Astrocyte (in vitro differentiated cells and primary cell): ENCODE data around the gene TTC31. TPM values are rescaled to one million over a fixed set of nuclear protein-coding genes. Genes with fewer than 3 reads are reported as not detected.

Experiments used
- DNase-seq: peaks from one replicate; pipeline ENCODE4 v3.0.0-alpha.2; 2010; ENCODE audit warnings: low read depth
- FAIRE-seq: peaks from 2 replicates; lab custom pipeline; 2011; peaks lifted over from hg19 to GRCh38; lab: Jason Lieb, UNC
- H2AFZ ChIP-seq: 2 replicates; pipeline ENCODE4 v1.6.0; 2012; ENCODE audit warnings: low read depth, low read length, inconsistent platforms
- H3K27ac ChIP-seq: 2 replicates; pipeline ENCODE4 v1.5.1; 2011; ENCODE audit warnings: low read depth, low read length, inconsistent platforms
- H3K27me3 ChIP-seq: 2 replicates; pipeline ENCODE4 v1.6.0; 2011; ENCODE audit warnings: low read length, inconsistent platforms; ENCODE audit not compliant: insufficient read depth
- H3K36me3 ChIP-seq: 2 replicates; pipeline ENCODE4 v1.5.1; 2011; ENCODE audit warnings: low read length, inconsistent platforms; ENCODE audit not compliant: insufficient read depth
- H3K4me1 ChIP-seq: 2 replicates; pipeline ENCODE4 v1.5.1; 2011; ENCODE audit warnings: low read length, inconsistent platforms; ENCODE audit not compliant: insufficient read depth
- H3K4me2 ChIP-seq: 2 replicates; pipeline ENCODE4 v1.6.0; 2012; ENCODE audit warnings: low read length, inconsistent platforms
- H3K4me3 ChIP-seq: 2 replicates; pipeline ENCODE4 v1.5.1; 2011; ENCODE audit warnings: low read depth, mild to moderate bottlenecking, low read length, inconsistent platforms; ENCODE audit not compliant: insufficient read depth
- H3K79me2 ChIP-seq: 2 replicates; pipeline ENCODE4 v1.6.0; 2012; ENCODE audit warnings: mild to moderate bottlenecking, low read length, inconsistent platforms; ENCODE audit not compliant: insufficient read depth
- H3K9ac ChIP-seq: 2 replicates; pipeline ENCODE4 v1.6.0; 2012; ENCODE audit warnings: mild to moderate bottlenecking, low read length, inconsistent platforms
- H3K9me3 ChIP-seq: 2 replicates; pipeline ENCODE4 v1.5.1; 2012; ENCODE audit warnings: low read depth, mild to moderate bottlenecking, low read length, inconsistent platforms; ENCODE audit not compliant: insufficient read depth
- H4K20me1 ChIP-seq: 2 replicates; pipeline ENCODE4 v1.6.0; 2012; ENCODE audit warnings: low read length, inconsistent platforms; ENCODE audit not compliant: insufficient read depth
- H3K27ac Mint-ChIP-seq: one replicate; pipeline ENCODE4 v1.8.0; 2021; ENCODE audit warnings: mild to moderate bottlenecking, mixed read lengths; ENCODE audit not compliant: unreplicated experiment
- H3K27me3 Mint-ChIP-seq: one replicate; pipeline ENCODE4 v1.8.0; 2021; ENCODE audit warnings: low read depth, mixed read lengths; ENCODE audit not compliant: unreplicated experiment
- H3K36me3 Mint-ChIP-seq: one replicate; pipeline ENCODE4 v1.8.0; 2021; ENCODE audit warnings: low read depth, mixed read lengths; ENCODE audit not compliant: unreplicated experiment
- H3K4me1 Mint-ChIP-seq: one replicate; pipeline ENCODE4 v1.8.0; 2021; ENCODE audit warnings: low read depth, mixed read lengths; ENCODE audit not compliant: unreplicated experiment
- H3K4me3 Mint-ChIP-seq: one replicate; pipeline ENCODE4 v1.8.0; 2021; ENCODE audit warnings: mild to moderate bottlenecking, moderate library complexity, mixed read lengths; ENCODE audit not compliant: unreplicated experiment
- H3K9me3 Mint-ChIP-seq: one replicate; pipeline ENCODE4 v1.8.0; 2021; ENCODE audit warnings: mild to moderate bottlenecking, mixed read lengths; ENCODE audit not compliant: unreplicated experiment
- CTCF ChIP-seq: IDR thresholded peaks from 2 replicates; pipeline ENCODE4 v1.5.1; 2011; ENCODE audit warnings: low read depth, mild to moderate bottlenecking, inconsistent platforms, low read length, moderate library complexity; ENCODE audit not compliant: insufficient read depth
- EZH2 ChIP-seq: IDR thresholded peaks from 2 replicates; pipeline ENCODE4 v1.6.1; 2012; ENCODE audit warnings: mild to moderate bottlenecking, low read length, inconsistent platforms; ENCODE audit not compliant: insufficient read depth
- total RNA-seq: library from RNA; stranded (reverse); gene quantifications from 2 replicates; pipeline ENCODE4 v1.2.1, GENCODE V29; 2021

TTC31 gene
- total RNA-seq, 1 donor from 2014 or later = 12.0 TPM

DNA sequence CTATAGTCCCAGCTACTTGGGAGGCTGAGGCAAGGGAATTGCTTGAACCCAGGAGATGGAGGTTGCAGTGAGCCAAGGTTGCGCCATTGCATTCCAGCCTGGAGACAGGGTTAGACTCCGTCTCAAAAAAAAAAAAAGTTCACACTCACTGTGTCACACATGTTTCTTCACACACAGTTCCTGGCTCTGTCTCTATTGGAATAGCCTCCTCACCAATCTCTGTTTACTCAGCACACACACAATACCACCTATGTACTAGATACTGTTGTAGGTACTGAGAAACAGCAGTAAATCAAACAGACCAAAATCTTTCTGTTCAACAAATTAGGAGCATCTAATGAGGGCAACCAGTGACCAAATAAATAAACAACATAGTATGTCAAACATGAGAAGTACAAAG lies 3.3 kb downstream of the TTC31 start:
- TF ChIP-seq EZH2 (no peak), CTCF (no peak)
- peaks cover 5% of the 10 kb centered on the region for H3K36me3 ChIP-seq
- Mint-ChIP-seq H3K36me3 (peaks cover 18% of the 10 kb centered on the region), H3K4me1 (peaks cover 8% of the 10 kb centered on the region), H3K27ac (no peak overlapping the region), H3K4me3 (peak overlapping the region; percentile 21), H3K27me3 (no peaks in the 10 kb centered on the region), H3K9me3 (no peaks in the 10 kb centered on the region)
- H3K9ac ChIP-seq = no peak overlapping the region
- no peaks in the 10 kb centered on the region for H3K27me3 ChIP-seq
- peaks cover 8% of the 10 kb centered on the region for H3K4me1 ChIP-seq
- H4K20me1 ChIP-seq = peaks cover 13% of the 10 kb centered on the region
- peaks cover 20% of the 10 kb centered on the region for H3K79me2 ChIP-seq
- no peak overlapping the region for H2AFZ ChIP-seq
- DNase-seq = no peak
- no peaks in the 10 kb centered on the region for H3K9me3 ChIP-seq
- FAIRE-seq = no peak
- H3K4me2 ChIP-seq = no peak overlapping the region
- no peak overlapping the region for H3K4me3 ChIP-seq
- H3K27ac ChIP-seq = no peak overlapping the region

GRCh38 chr2:74488643-74489481 lies 6.0 kb downstream of the TTC31 start:
- peaks cover 4% of the 10 kb centered on the region for H3K4me1 ChIP-seq
- Mint-ChIP-seq H3K27me3 (no peaks in the 10 kb centered on the region), H3K36me3 (peaks cover 36% of the 10 kb centered on the region), H3K27ac (peak overlapping the region; percentile 27), H3K4me3 (peak overlapping the region; percentile 68), H3K9me3 (no peaks in the 10 kb centered on the region), H3K4me1 (peaks cover 9% of the 10 kb centered on the region)
- no peak overlapping the region for H3K4me3 ChIP-seq
- no peaks in the 10 kb centered on the region for H3K27me3 ChIP-seq
- H3K79me2 ChIP-seq = no peaks in the 10 kb centered on the region
- DNase-seq (no peak), FAIRE-seq (no peak)
- TF ChIP-seq EZH2 (no peak), CTCF (no peak)
- no peaks in the 10 kb centered on the region for H3K9me3 ChIP-seq
- H3K9ac ChIP-seq = no peak overlapping the region
- peaks cover 6% of the 10 kb centered on the region for H3K36me3 ChIP-seq
- no peak overlapping the region for H2AFZ ChIP-seq
- H3K27ac ChIP-seq = no peak overlapping the region
- H3K4me2 ChIP-seq = no peak overlapping the region
- peaks cover 7% of the 10 kb centered on the region for H4K20me1 ChIP-seq

DNA sequence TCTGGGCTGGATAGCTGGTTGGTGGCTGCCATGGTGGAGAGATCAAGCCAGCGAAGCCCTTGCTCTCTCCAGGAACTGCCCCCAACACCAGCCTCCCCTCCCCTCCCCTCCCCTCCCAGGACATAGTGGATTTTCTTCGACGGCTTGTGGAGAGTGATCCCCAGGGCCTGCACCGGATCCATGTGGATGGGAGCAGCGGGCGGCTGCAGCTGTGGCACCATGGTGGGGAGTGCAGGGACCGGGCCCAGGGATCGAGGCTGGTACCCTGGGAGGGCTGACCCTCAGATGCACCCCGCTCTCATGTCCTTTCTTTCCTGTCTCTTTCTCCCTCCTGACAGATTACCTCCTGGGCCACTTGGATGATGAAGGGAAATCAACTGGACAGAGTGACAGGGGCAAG lies 7.0 kb downstream of the TTC31 start:
- Mint-ChIP-seq H3K27ac (no peak overlapping the region), H3K4me1 (peaks cover 9% of the 10 kb centered on the region), H3K36me3 (peaks cover 35% of the 10 kb centered on the region), H3K4me3 (no peak overlapping the region), H3K9me3 (no peaks in the 10 kb centered on the region), H3K27me3 (no peaks in the 10 kb centered on the region)
- H3K79me2 ChIP-seq = no peaks in the 10 kb centered on the region
- FAIRE-seq = no peak
- H3K27ac ChIP-seq = no peak overlapping the region
- H3K4me3 ChIP-seq = no peak overlapping the region
- H3K9ac ChIP-seq = no peak overlapping the region
- H3K4me1 ChIP-seq = peaks cover 4% of the 10 kb centered on the region
- peaks cover 6% of the 10 kb centered on the region for H3K36me3 ChIP-seq
- TF ChIP-seq EZH2 (no peak), CTCF (no peak)
- H2AFZ ChIP-seq = no peak overlapping the region
- no peak overlapping the region for H3K4me2 ChIP-seq
- H3K9me3 ChIP-seq = no peaks in the 10 kb centered on the region
- H4K20me1 ChIP-seq = peaks cover 7% of the 10 kb centered on the region
- no peaks in the 10 kb centered on the region for H3K27me3 ChIP-seq
- no peak for DNase-seq
